ENCODE data around the gene IQGAP3. TPM values are rescaled to one million over a fixed set of nuclear protein-coding genes. Genes with fewer than 3 reads are reported as not detected.
A peak's percentile ranks its signal among the peaks of the same experiment; 100 is the strongest.
"Not testable (repeated sequence)": the region's sequence is repeated elsewhere in the genome, so short reads cannot be mapped to it uniquely, and the experiment has no call there.

The IQGAP3 gene, protein sequence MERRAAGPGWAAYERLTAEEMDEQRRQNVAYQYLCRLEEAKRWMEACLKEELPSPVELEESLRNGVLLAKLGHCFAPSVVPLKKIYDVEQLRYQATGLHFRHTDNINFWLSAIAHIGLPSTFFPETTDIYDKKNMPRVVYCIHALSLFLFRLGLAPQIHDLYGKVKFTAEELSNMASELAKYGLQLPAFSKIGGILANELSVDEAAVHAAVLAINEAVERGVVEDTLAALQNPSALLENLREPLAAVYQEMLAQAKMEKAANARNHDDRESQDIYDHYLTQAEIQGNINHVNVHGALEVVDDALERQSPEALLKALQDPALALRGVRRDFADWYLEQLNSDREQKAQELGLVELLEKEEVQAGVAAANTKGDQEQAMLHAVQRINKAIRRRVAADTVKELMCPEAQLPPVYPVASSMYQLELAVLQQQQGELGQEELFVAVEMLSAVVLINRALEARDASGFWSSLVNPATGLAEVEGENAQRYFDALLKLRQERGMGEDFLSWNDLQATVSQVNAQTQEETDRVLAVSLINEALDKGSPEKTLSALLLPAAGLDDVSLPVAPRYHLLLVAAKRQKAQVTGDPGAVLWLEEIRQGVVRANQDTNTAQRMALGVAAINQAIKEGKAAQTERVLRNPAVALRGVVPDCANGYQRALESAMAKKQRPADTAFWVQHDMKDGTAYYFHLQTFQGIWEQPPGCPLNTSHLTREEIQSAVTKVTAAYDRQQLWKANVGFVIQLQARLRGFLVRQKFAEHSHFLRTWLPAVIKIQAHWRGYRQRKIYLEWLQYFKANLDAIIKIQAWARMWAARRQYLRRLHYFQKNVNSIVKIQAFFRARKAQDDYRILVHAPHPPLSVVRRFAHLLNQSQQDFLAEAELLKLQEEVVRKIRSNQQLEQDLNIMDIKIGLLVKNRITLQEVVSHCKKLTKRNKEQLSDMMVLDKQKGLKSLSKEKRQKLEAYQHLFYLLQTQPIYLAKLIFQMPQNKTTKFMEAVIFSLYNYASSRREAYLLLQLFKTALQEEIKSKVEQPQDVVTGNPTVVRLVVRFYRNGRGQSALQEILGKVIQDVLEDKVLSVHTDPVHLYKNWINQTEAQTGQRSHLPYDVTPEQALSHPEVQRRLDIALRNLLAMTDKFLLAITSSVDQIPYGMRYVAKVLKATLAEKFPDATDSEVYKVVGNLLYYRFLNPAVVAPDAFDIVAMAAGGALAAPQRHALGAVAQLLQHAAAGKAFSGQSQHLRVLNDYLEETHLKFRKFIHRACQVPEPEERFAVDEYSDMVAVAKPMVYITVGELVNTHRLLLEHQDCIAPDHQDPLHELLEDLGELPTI (N-terminal part only)
- total RNA-seq, result 10 to 100 TPM in 1 of 2 experiments, 1 to 10 TPM in 1; 9.4 to 10.6 TPM

- H3K27me3 Mint-ChIP-seq (ENCODE audit: low read depth), result peaks cover 30% of the 10 kb centered on the region
- peaks cover 2% of the 10 kb centered on the region for H3K36me3 Mint-ChIP-seq (ENCODE audit: low read depth)
- CTCF ChIA-PET, result interaction anchor here (0.7 to 2.1 kb wide), 9 partner anchors 10 to 188 kb away, joined by 3 to 11 read pairs (median 4); no protein-coding TSS in a partner anchor
- H3K4me1 Mint-ChIP-seq (ENCODE audit: low read depth), result peaks cover 18% of the 10 kb centered on the region
- peak within 1 kb of the TSS; percentile 6 for H3K27ac Mint-ChIP-seq
- H3K4me3 Mint-ChIP-seq, result peak within 1 kb of the TSS; percentile 93
- intact Hi-C loops (cut with micrococcal nuclease), result loop anchor here (1.0 to 5.0 kb wide), 3 partner anchors 50 to 91 kb away; no protein-coding TSS in a partner anchor
- DNase-seq, result peak; percentile 79
- no peaks in the 10 kb centered on the region for H3K9me3 Mint-ChIP-seq
Measured at GRCh38 chr1:156571919-156572662, at the start of gene IQGAP3. Gene IQGAP3 (minus strand): TSS chr1:156572565. CDS start chr1:156572529, 36 bp downstream.

- intact Hi-C loops (cut with micrococcal nuclease), result no loop called here
- H3K9me3 Mint-ChIP-seq, result no peaks in the 10 kb centered on the region
- peaks cover 43% of the 10 kb centered on the region for H3K27me3 Mint-ChIP-seq (ENCODE audit: low read depth)
- CTCF ChIA-PET, result interaction anchor here (0.6 to 4.7 kb wide), 6 partner anchors 34 to 1260 kb away, joined by 3 to 21 read pairs (median 6); partner anchors contain the start of gene CRABP2
- no peaks in the 10 kb centered on the region for H3K36me3 Mint-ChIP-seq (ENCODE audit: low read depth)
- no peak overlapping the region for H3K27ac Mint-ChIP-seq
- DNase-seq, result no peak
- H3K4me3 Mint-ChIP-seq, result no peak overlapping the region
- H3K4me1 Mint-ChIP-seq (ENCODE audit: low read depth), result peaks cover 2% of the 10 kb centered on the region
Measured at GRCh38 chr1:156619582-156619955, 47.2 kb upstream of the IQGAP3 start.

DNA sequence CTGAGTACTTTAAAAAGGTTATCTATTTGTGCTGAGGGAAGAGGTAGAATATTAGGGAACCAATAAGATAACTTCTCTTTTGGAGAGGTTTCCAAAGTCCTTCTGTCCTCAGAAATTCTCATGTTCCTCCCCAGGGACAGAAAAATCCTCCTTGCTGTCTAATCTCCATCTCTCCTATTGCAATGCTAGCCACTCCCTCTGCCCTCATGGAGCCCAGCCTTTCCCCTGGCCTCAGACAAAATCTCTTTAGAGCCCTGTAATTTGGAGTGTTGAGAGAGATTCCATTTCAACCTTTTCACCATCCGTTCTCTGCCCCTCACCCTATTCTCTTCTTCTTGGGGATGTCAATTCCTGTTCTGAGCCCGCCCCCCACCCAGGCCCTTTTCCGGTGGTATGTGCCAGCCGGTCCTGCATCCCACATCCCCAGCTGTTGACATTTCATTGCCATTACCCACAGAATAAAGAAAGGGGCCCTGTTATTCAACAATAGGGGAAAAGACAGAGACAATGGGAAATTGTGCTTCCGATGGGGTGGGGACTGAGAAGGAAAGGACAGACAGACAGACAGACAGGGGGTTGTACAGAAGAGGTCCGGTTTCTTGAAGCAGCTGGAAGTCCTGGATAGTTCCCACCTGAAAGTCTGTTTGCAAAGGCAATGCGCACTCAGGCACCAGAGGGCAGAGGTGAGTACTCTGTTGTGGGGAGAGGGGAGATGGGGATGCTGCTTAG, 46.7 kb upstream of the IQGAP3 start, which contains the start of gene HAPLN2:
Gene HAPLN2 (plus strand): TSS at position 563 of the 729 bp plus-strand sequence. CDS start 4,076 bp downstream, outside the sequence.
- CTCF ChIA-PET, result interaction anchor here (0.6 to 4.7 kb wide), 6 partner anchors 40 to 1259 kb away, joined by 3 to 21 read pairs (median 7); partner anchors contain the start of gene CRABP2
- H3K27ac Mint-ChIP-seq, result no peak within 1 kb of the TSS
- H3K36me3 Mint-ChIP-seq (ENCODE audit: low read depth), result no peaks in the 10 kb centered on the region
- H3K9me3 Mint-ChIP-seq, result no peaks in the 10 kb centered on the region
- no peaks in the 10 kb centered on the region for H3K4me1 Mint-ChIP-seq (ENCODE audit: low read depth)
- peaks cover 40% of the 10 kb centered on the region for H3K27me3 Mint-ChIP-seq (ENCODE audit: low read depth)
- H3K4me3 Mint-ChIP-seq, result no peak within 1 kb of the TSS
- intact Hi-C loops (cut with micrococcal nuclease), result no loop called here
- DNase-seq, result peak; percentile 45

- Mint-ChIP-seq H3K9me3 (no peaks in the 10 kb centered on the region), H3K27ac (no peak overlapping the region), H3K4me1 (ENCODE audit: low read depth) (no peaks in the 10 kb centered on the region), H3K4me3 (no peak overlapping the region), H3K36me3 (ENCODE audit: low read depth) (no peaks in the 10 kb centered on the region), H3K27me3 (ENCODE audit: low read depth) (peaks cover 30% of the 10 kb centered on the region)
- CTCF ChIA-PET, result interaction anchor here (4.7 kb wide), 1 partner anchor 42 kb away, joined by 21 read pairs; no protein-coding TSS in a partner anchor
- no peak for DNase-seq
- intact Hi-C loops (cut with micrococcal nuclease), result no loop called here
Measured at GRCh38 chr1:156616463-156616862, 44.1 kb upstream of the IQGAP3 start.

DNA sequence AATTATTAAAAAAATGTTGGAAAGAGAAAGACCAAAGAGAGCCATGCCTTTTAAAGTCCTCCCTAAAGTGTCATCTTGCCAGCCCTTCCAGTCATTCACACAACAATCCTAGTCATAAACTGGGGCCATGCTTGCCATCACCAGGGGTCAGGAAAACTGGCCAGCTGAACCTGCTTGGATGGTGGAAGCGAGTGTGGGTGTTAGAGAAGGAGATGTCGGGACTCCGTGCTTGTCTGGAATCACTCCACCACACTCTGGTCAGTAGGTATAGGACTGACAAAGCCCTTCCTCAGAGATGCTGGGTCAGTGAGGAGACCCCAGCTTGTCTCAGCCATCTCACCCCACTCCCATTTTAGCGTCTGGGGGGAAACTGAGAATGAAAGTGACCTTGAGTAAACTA, 43.6 kb upstream of the IQGAP3 start:
- intact Hi-C loops (cut with micrococcal nuclease), result no loop called here
- Mint-ChIP-seq H3K9me3 (no peaks in the 10 kb centered on the region), H3K4me3 (no peak overlapping the region), H3K27ac (no peak overlapping the region), H3K36me3 (ENCODE audit: low read depth) (no peaks in the 10 kb centered on the region), H3K27me3 (ENCODE audit: low read depth) (peaks cover 30% of the 10 kb centered on the region), H3K4me1 (ENCODE audit: low read depth) (no peaks in the 10 kb centered on the region)
- CTCF ChIA-PET, result interaction anchor here (0.6 to 2.4 kb wide), 2 partner anchors 11 to 1032 kb away, joined by 3 to 5 read pairs; no protein-coding TSS in a partner anchor
- DNase-seq, result no peak

- peaks cover 11% of the 10 kb centered on the region for H3K27me3 Mint-ChIP-seq (ENCODE audit: low read depth)
- CTCF ChIA-PET, result interaction anchor here (0.5 to 2.3 kb wide), 13 partner anchors 10 to 443 kb away, joined by 3 to 12 read pairs (median 4); no protein-coding TSS in a partner anchor
- H3K4me1 Mint-ChIP-seq (ENCODE audit: low read depth), result peaks cover 9% of the 10 kb centered on the region
- H3K9me3 Mint-ChIP-seq, result no peaks in the 10 kb centered on the region
- H3K36me3 Mint-ChIP-seq (ENCODE audit: low read depth), result no peaks in the 10 kb centered on the region
- H3K27ac Mint-ChIP-seq, result no peak overlapping the region
- intact Hi-C loops (cut with micrococcal nuclease), result no loop called here
- no peak for DNase-seq
- H3K4me3 Mint-ChIP-seq, result no peak overlapping the region
Measured at GRCh38 chr1:156612666-156613065, 40.3 kb upstream of the IQGAP3 start.

GRCh38 chr1:156610072-156610471, 37.7 kb upstream of the IQGAP3 start:
- H3K27ac Mint-ChIP-seq; H3K4me1 Mint-ChIP-seq (ENCODE audit: low read depth); H3K9me3 Mint-ChIP-seq; intact Hi-C loops (cut with micrococcal nuclease); H3K36me3 Mint-ChIP-seq (ENCODE audit: low read depth); H3K4me3 Mint-ChIP-seq; DNase-seq; H3K27me3 Mint-ChIP-seq (ENCODE audit: low read depth): not testable (repeated sequence)
- CTCF ChIA-PET, result interaction anchor here (0.7 to 2.3 kb wide), 5 partner anchors 11 to 164 kb away, joined by 3 to 10 read pairs (median 4); partner anchors contain the start of gene MEF2D

DNA sequence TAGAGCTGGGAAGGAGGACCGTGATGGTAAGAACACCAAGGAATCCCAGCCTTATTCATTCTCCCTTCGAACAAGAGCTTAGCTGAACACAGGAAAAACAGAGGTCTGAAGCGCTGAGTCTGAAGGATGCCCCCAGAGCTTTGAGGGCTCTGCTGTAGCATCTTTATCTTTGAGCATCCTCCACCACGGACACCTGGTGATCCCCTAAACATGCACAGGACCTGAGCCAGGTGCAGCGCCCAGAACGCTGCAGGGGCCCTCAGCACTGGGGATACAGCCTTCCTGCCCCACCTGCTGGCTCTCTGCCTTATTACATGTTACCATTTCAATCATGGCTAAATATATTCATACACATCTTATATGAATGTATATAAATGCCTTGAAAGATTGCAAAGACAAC, 36.6 kb upstream of the IQGAP3 start:
- CTCF ChIA-PET, result interaction anchor here (0.8 to 2.3 kb wide), 30 partner anchors 9 to 224 kb away, joined by 3 to 24 read pairs (median 4); partner anchors contain the start of genes BCAN, MEF2D, MRPL24 and NAXE
- Mint-ChIP-seq H3K4me1 (ENCODE audit: low read depth) (peaks cover 9% of the 10 kb centered on the region), H3K27ac (no peak overlapping the region), H3K4me3 (no peak overlapping the region), H3K36me3 (ENCODE audit: low read depth) (no peaks in the 10 kb centered on the region), H3K9me3 (no peaks in the 10 kb centered on the region), H3K27me3 (ENCODE audit: low read depth) (peaks cover 2% of the 10 kb centered on the region)
- DNase-seq, result peak; percentile 80
- intact Hi-C loops (cut with micrococcal nuclease), result loop anchor here (1.0 kb wide), 6 partner anchors 9 to 224 kb away; no protein-coding TSS in a partner anchor

- Mint-ChIP-seq H3K4me3 (no peak overlapping the region), H3K4me1 (ENCODE audit: low read depth) (peaks cover 10% of the 10 kb centered on the region), H3K36me3 (ENCODE audit: low read depth) (no peaks in the 10 kb centered on the region), H3K9me3 (no peaks in the 10 kb centered on the region), H3K27ac (no peak overlapping the region), H3K27me3 (ENCODE audit: low read depth) (peaks cover 2% of the 10 kb centered on the region)
- DNase-seq, result peak; percentile 85
- intact Hi-C loops (cut with micrococcal nuclease), result loop anchor here (1.0 kb wide), 6 partner anchors 8 to 223 kb away; no protein-coding TSS in a partner anchor
- CTCF ChIA-PET, result interaction anchor here (0.6 to 2.3 kb wide), 32 partner anchors 8 to 237 kb away, joined by 3 to 24 read pairs (median 4); partner anchors contain the start of genes BCAN, MEF2D, MRPL24 and NAXE
Measured at GRCh38 chr1:156608036-156608674, 35.8 kb upstream of the IQGAP3 start.

- H3K9me3 Mint-ChIP-seq; H3K27ac Mint-ChIP-seq; H3K4me3 Mint-ChIP-seq; H3K27me3 Mint-ChIP-seq (ENCODE audit: low read depth); intact Hi-C loops (cut with micrococcal nuclease); CTCF ChIA-PET; H3K36me3 Mint-ChIP-seq (ENCODE audit: low read depth); DNase-seq: not testable (repeated sequence)
- peaks cover 18% of the 10 kb centered on the region for H3K4me1 Mint-ChIP-seq (ENCODE audit: low read depth)
Measured at GRCh38 chr1:156607344-156607743, 35.0 kb upstream of the IQGAP3 start.
